Measurements from ENCODE around the gene MSRB1. TPM values are rescaled to one million over a fixed set of nuclear protein-coding genes. Genes with fewer than 3 reads are reported as not detected.
"Not testable (repeated sequence)": the region's sequence is repeated elsewhere in the genome, so short reads cannot be mapped to it uniquely, and the experiment has no call there.

The MSRB1 gene
- total and polyA plus RNA-seq, 11 donors = 12.4 to 70.2 (median 33.7) TPM

GRCh38 chr16:1960665-1961630 is 17.9 kb upstream of the MSRB1 start:
- peak overlapping the region in 10 of 12 donors; percentile 69 to 100 (median 92) for H3K4me3 ChIP-seq
- ATAC-seq (no peak), DNase-seq (no peak)
- WGBS, 4 donors = 42 to 54% (median 51%) methylated on average over 20 of the region's 20 CpGs
- H3K9me3 ChIP-seq = no peaks in the 10 kb centered on the region
- intact Hi-C loops (cut with DNase I) = loop anchor here in 1 of 10 donors (1.0 kb wide), 1 partner anchor 18 kb away; the partner anchor contains the start of gene MSRB1
- H3K27ac ChIP-seq = peak overlapping the region in 9 of 12 donors; percentile 11 to 99 (median 94)
- H3K27me3 ChIP-seq = no peaks in the 10 kb centered on the region
- H3K4me1 ChIP-seq = peaks cover 7 to 51% (median 35%) of the 10 kb centered on the region in 12 donors
- TF ChIP-seq CTCF (IDR thresholded peaks at IDR 0.05) (no peak), POLR2A (IDR thresholded peaks at IDR 0.05) (no peak)
- peaks cover 0 to 33% (median 31%) of the 10 kb centered on the region in 9 donors for H3K36me3 ChIP-seq

DNA sequence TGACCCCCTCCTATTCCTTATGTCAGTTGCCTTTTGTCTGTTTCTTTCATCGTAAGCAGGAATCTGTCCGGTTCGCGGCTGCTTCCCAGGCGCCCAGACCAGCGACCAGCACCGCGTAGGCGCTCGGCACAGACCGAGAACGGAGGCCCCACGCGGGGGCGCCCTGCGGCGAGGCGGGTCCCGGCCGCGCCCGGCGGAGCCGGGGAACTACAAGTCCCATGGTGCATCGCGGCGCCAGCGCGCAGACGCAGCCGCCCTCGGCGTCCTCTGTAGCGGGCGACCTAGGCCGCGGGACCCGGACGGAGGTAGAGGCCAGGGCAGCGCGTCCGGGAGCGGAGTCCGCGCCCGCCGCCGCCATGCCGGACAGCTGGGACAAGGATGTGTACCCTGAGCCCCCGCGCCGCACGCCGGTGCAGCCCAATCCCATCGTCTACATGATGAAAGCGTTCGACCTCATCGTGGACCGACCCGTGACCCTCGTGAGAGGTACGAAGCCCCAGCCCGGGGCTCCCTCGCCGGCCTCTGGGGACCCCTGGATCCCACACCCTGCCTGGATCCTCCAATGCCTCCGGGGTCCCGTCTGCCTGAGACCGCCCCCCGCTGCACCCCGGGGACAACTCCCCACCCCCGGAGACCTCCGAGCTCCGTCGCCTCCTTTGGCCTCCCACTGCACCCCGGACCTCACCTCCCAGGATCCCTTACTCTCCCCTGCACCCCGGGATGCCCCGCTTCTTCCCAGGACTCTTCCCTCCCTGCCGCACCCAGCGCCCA is 16.5 kb upstream of the MSRB1 start, which contains the start of gene NDUFB10:
NDUFB10 (plus strand) TSS at position 270 of the 771 bp plus-strand sequence; CDS start at position 357, 87 bp downstream.
- TF ChIP-seq POLR2A (IDR thresholded peaks at IDR 0.05) (peak; percentile 89 to 99), CTCF (IDR thresholded peaks at IDR 0.05) (peak; percentile 50 to 92 (median 76))
- Histone ChIP-seq H3K4me3 (peak within 1 kb of the TSS; percentile 68 to 100 (median 90)), H3K4me1 (peaks cover 7 to 44% (median 29%) of the 10 kb centered on the region in 12 donors), H3K27me3 (no peaks in the 10 kb centered on the region), H3K27ac (peak within 1 kb of the TSS; percentile 87 to 99 (median 94)), H3K36me3 (peaks cover 0 to 33% (median 31%) of the 10 kb centered on the region in 9 donors), H3K9me3 (no peaks in the 10 kb centered on the region)
- 0 to 1% (median 1%) methylated on average over 42 to 79 of the region's 79 CpGs for WGBS, 4 donors
- intact Hi-C loops (cut with DNase I) = no loop called here
- ATAC-seq (peak; percentile 77 to 91 (median 90)), DNase-seq (peak; percentile 94 to 98 (median 96))

GRCh38 chr16:1958715-1959268 is 15.8 kb upstream of the MSRB1 start:
- intact Hi-C loops (cut with DNase I) = no loop called here
- Histone ChIP-seq H3K9me3 (no peaks in the 10 kb centered on the region), H3K4me3 (peak overlapping the region in 10 of 12 donors; percentile 68 to 100 (median 90)), H3K27me3 (no peaks in the 10 kb centered on the region), H3K27ac (peak overlapping the region in 11 of 12 donors; percentile 87 to 99 (median 94)), H3K4me1 (peaks cover 7 to 43% (median 26%) of the 10 kb centered on the region in 12 donors), H3K36me3 (peaks cover 0 to 33% (median 29%) of the 10 kb centered on the region in 9 donors)
- DNase-seq = peak in 1 of 5 donors; percentile 48
- ATAC-seq = peak in 2 of 4 donors; percentile 0 to 3
- TF ChIP-seq CTCF (IDR thresholded peaks at IDR 0.05) (no peak), POLR2A (IDR thresholded peaks at IDR 0.05) (no peak)
- WGBS, 4 donors = 19 to 37% (median 33%) methylated on average over 8 to 14 of the region's 14 CpGs

GRCh38 chr16:1958143-1958491 is 15.1 kb upstream of the MSRB1 start:
- peak in 1 of 5 donors; percentile 23 for DNase-seq

GRCh38 chr16:1957434-1958142 is 14.6 kb upstream of the MSRB1 start:
- ATAC-seq; H3K27ac ChIP-seq; H3K9me3 ChIP-seq; intact Hi-C loops (cut with DNase I); H3K4me3 ChIP-seq; H3K27me3 ChIP-seq: not testable (repeated sequence)
- WGBS, 4 donors = 85 to 92% (median 88%) methylated on average over 16 to 22 of the region's 22 CpGs
- Histone ChIP-seq H3K36me3 (peaks cover 0 to 20% (median 17%) of the 10 kb centered on the region in 9 donors), H3K4me1 (peaks cover 4 to 35% (median 18%) of the 10 kb centered on the region in 12 donors)
- DNase-seq = peak in 1 of 5 donors; percentile 15

More at GRCh38 chr16:1958143-1958491, 15.1 kb upstream of the MSRB1 start:
- intact Hi-C loops (cut with DNase I); H3K9me3 ChIP-seq; H3K27ac ChIP-seq; H3K27me3 ChIP-seq; H3K4me3 ChIP-seq; ATAC-seq: not testable (repeated sequence)
- 58 to 79% (median 73%) methylated on average over 7 to 30 of the region's 30 CpGs for WGBS, 4 donors
- Histone ChIP-seq H3K4me1 (peaks cover 6 to 36% (median 22%) of the 10 kb centered on the region in 12 donors), H3K36me3 (peaks cover 0 to 26% (median 22%) of the 10 kb centered on the region in 9 donors)
